Duodenal mucosa (tissue), 2 donors: ENCODE results near the gene PANK4.

Experiments
- H3K27ac ChIP-seq: one replicate; pipeline ENCODE4 v1.7.0; 2013; ENCODE audit warnings: low read depth, low read length
- H3K27me3 ChIP-seq, 2 donors: one replicate each; pipeline ENCODE4 v1.7.0; 2013; ENCODE audit warnings: low read length in 2 of 2, control low read depth in 1 of 2; ENCODE audit not compliant: insufficient read depth in 2 of 2, control insufficient read depth in 1 of 2
- H3K36me3 ChIP-seq, 2 donors: one replicate each; pipeline ENCODE4 v1.7.0; 2013; ENCODE audit warnings: low read length in 2 of 2, control low read depth in 1 of 2; ENCODE audit not compliant: insufficient read depth in 2 of 2, control insufficient read depth in 1 of 2
- H3K4me1 ChIP-seq, 2 donors: one replicate each; pipeline ENCODE4 v1.7.0; 2013; ENCODE audit warnings: low read length in 2 of 2, control low read depth in 1 of 2; ENCODE audit not compliant: insufficient read depth in 2 of 2, control insufficient read depth in 1 of 2
- H3K4me3 ChIP-seq, 2 donors: one replicate each; pipeline ENCODE4 v1.7.0; 2013; ENCODE audit warnings: low read length in 2 of 2, low read depth in 1 of 2
- H3K9ac ChIP-seq, 2 donors: one replicate each; pipeline ENCODE4 v1.7.0; 2013; ENCODE audit warnings: low read length in 2 of 2, low read depth in 1 of 2
- H3K9me3 ChIP-seq, 2 donors: one replicate each; pipeline ENCODE4 v1.7.0; 2013; ENCODE audit warnings: low read length in 2 of 2, control low read depth in 1 of 2; ENCODE audit not compliant: control insufficient read depth in 1 of 2

PANK4 gene

DNA sequence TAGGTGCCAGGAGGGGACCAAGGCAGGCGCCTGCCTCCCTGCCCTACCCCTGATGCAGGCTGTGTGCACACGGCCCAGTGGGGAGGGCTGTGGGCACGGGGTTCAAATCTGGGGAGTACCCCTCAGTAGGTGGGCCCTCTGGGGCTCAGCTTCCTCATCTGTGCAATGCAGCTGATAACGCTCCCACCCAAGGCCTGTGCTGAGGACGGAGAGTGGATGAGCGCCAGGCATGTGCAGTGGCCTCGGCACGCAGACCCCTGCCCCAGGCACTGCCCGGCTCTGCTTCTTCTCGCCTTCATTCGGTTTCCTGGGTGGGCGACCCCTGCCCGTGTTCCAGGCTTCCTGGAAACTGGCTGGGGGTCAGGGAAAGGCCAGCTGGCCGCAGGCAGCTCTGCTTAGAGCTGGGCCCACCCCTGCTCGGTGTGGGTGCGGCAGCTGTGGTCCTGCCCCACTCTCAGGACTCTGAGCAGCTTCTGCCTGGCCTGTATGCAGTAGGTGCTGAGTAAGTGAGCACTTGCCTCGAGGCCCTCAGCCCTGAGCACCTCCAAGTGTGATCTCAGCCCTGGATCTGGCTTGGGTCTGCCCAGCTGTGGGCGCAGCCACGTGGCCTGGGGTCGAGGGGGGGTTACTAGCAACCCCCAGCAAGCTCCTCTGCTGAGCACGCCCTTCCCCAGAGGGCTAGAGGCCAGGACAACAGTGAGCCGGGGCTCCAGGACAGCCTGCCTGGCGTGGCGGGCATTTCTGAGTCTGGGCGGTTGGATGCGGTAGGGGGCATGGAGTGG is 17.9 kb upstream of the PANK4 start:
- H3K27me3 ChIP-seq: peaks cover 0 to 5% of the 10 kb centered on the region in 2 donors
- H3K4me3 ChIP-seq: no peak overlapping the region
- no peak overlapping the region for H3K27ac ChIP-seq
- H3K9me3 ChIP-seq: no peaks in the 10 kb centered on the region
- no peak overlapping the region for H3K9ac ChIP-seq
- peaks cover 31 to 65% of the 10 kb centered on the region in 2 donors for H3K4me1 ChIP-seq
- H3K36me3 ChIP-seq: no peaks in the 10 kb centered on the region

DNA sequence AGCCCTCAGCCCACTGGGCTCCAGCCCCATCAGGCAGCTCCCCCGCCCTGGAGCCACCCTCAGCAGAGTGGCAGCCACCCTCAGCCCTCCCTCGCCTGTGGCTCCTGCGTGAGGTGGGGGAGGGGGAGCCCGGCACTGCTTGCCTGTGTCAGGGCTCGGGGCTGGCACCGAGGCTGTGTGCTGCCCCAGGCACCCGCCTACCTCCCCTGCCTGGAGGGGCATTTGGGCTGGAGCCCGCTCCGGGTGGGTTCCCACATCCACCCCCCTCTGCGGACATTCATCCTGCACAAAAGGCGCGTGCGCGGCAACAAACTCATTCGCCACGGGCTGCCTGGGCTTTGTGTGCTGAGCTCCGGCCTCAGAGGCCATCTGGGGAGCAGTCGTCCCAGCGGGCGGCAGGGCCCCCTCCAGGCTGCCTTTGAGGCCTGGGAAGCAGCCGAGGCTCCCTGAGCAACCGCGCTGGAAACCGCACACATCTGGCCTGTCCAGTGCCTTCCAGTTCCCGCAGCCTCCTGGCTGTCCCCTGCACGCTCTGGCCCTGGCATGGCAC is 17.2 kb upstream of the PANK4 start:
- Histone ChIP-seq H3K27ac (no peak overlapping the region), H3K36me3 (no peaks in the 10 kb centered on the region), H3K9ac (no peak overlapping the region), H3K9me3 (no peaks in the 10 kb centered on the region), H3K27me3 (peaks cover 0 to 10% of the 10 kb centered on the region in 2 donors), H3K4me3 (no peak overlapping the region), H3K4me1 (peaks cover 26 to 60% of the 10 kb centered on the region in 2 donors)

DNA sequence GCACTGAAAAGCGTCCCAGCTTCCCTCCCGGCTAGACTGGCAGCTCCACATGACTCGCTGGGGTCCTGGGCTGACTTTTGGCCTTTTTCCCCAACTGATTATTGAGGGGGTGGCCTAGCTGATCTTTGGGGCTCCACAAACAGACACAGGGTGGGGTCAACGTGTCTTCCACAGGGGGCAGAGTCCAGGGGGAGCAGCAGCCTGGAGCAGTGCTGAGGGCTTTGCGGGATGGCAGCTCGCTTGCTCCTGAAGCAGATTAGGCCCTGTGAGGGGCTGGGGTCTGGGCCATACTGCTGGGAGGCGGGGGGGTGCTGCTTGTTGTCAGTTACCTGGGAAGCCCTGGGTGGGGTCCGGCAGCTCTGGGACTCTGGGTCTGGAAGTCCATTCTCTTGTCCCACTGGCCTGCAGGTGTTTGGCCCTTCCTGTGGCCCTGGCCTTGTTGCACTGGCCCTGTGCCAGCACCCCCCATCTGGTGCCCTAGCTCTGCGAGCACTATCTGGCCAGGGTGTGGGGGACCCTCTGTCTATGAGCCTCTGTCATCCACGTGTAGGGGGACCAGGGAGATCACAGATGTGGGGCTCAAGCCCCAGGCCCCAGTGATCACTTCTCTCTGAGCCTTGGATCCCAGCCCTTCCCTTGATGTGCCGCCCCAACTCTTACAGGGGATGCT is 16.0 kb upstream of the PANK4 start:
- Histone ChIP-seq H3K27me3 (peaks cover 0 to 10% of the 10 kb centered on the region in 2 donors), H3K4me1 (peaks cover 17 to 48% of the 10 kb centered on the region in 2 donors), H3K27ac (no peak overlapping the region), H3K4me3 (no peak overlapping the region), H3K9me3 (no peaks in the 10 kb centered on the region), H3K9ac (no peak overlapping the region), H3K36me3 (no peaks in the 10 kb centered on the region)

DNA sequence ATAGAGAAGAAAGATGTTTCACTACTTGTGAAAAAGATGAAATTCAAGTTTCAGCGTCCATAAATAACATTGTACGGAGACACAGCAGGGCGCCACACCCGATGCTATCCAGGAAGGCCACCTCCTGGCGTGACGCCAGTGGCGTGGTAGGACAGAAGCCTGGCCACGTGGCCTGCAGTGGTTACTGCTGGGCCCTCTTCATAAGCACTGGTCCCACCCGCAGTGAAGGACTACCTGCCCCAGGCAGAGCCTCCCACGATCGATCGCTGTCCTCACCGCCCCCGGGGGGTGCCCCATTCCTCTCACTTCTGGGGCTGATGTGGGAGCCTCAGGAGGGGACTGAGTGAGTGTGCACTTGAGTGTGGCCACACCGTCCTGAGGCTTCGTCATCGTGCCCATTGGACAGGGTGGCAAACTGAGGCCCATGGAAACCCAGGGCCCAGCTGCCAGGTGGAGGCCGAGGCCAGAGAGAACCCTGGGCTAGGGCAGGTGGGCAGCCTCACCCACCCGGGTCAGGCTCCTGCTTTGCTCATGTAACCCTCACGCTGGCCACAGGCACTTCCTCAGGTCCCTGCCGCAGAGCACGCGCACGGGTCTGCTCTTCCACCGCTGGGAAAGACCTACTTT is 15.3 kb upstream of the PANK4 start:
- no peak overlapping the region for H3K27ac ChIP-seq
- no peak overlapping the region for H3K9ac ChIP-seq
- H3K36me3 ChIP-seq: no peaks in the 10 kb centered on the region
- no peak overlapping the region for H3K4me3 ChIP-seq
- peaks cover 18 to 47% of the 10 kb centered on the region in 2 donors for H3K4me1 ChIP-seq
- H3K9me3 ChIP-seq: no peaks in the 10 kb centered on the region
- peaks cover 3 to 17% of the 10 kb centered on the region in 2 donors for H3K27me3 ChIP-seq

DNA sequence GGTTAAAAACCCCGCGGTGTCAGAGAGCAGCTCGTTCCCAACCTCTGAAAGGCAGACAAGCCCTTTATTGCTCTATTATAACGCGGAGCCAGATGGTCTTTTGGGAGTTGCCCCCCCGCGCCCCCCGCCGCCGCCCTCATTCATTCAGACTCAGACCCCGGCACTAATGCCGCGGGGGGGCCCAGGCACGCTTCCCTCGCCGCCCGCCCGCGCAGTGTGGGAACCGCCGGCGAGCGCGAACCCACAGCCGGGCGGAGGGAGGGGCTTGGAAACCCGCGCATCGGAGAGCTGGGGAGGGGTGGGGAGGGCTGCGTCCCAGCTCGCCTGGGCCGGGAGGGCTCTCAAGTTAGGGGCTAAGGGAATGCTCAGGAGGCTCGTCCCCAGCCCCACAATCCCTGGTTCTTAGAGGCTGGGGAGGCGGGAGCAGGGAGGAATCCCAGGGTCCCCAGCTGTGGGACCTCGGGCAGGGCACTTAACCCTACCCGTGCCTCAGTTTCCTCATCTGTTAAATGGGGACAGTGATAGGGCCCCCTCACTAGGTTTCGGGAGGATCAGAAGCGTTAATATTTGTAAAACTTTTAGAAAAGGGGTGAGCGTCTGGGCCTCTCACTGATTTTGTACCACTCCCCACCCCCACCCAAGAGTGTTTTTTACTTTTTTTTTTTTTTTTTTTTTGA is 14.6 kb upstream of the PANK4 start:
- Histone ChIP-seq H3K4me3 (no peak overlapping the region), H3K36me3 (no peaks in the 10 kb centered on the region), H3K9me3 (no peaks in the 10 kb centered on the region), H3K27me3 (peaks cover 8 to 22% of the 10 kb centered on the region in 2 donors), H3K27ac (no peak overlapping the region), H3K9ac (no peak overlapping the region), H3K4me1 (peaks cover 19 to 48% of the 10 kb centered on the region in 2 donors)

DNA sequence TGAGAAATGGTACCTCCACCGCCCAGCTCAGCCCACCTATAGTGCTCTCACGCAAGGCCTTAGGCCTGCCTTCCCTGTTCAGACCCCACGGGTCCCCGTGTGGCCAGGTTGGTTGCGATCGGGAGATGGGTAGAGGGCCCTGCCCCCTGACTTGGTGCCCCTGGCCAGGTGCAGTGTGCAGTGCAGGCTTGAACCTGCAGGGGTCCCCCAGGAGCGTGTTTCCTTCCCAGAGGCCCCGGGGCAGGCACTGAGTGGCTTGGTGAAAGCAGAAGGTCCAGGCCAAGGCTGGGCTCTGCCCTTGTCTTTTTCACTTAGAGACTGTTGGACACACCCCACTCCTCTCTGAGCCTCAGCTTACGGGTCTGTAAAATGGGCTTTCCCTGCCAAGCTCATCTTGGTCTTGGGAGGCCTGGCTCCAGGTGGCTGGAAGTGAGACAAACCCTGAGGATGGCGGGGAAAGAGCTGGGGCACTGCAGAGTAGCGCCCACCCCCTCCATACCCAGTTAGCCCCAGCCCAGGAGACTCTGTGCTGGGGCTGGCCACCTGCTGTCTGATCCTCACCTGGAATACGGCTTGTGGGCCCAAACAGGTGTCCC is 13.0 kb upstream of the PANK4 start:
- Histone ChIP-seq H3K4me3 (no peak overlapping the region), H3K27ac (no peak overlapping the region), H3K4me1 (peaks cover 23 to 46% of the 10 kb centered on the region in 2 donors), H3K36me3 (no peaks in the 10 kb centered on the region), H3K27me3 (peaks cover 22 to 32% of the 10 kb centered on the region in 2 donors), H3K9me3 (no peaks in the 10 kb centered on the region), H3K9ac (no peak overlapping the region)

DNA sequence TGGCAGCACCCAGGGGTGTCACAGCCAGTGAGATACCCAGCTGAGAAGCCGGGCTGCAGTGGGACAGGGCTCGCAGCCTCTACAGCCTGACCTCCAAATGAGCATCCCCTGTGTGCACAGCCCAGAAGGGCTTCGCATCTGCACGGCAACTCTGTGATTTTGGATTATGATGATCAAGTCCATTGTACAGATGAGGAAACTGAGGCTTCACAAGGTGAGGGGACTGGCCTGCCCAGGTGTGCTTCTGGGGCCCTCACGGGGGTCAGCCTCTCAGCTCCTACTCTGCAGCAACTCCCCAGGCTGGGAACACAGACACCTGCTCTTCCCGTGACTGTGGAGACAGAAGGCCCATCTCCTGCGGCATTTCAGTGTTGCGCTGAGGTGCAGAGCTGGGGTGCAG is 12.5 kb upstream of the PANK4 start:
- Histone ChIP-seq H3K9ac (no peak overlapping the region), H3K27me3 (peaks cover 25 to 32% of the 10 kb centered on the region in 2 donors), H3K4me3 (no peak overlapping the region), H3K27ac (no peak overlapping the region), H3K4me1 (peaks cover 18 to 41% of the 10 kb centered on the region in 2 donors), H3K9me3 (no peaks in the 10 kb centered on the region), H3K36me3 (no peaks in the 10 kb centered on the region)

DNA sequence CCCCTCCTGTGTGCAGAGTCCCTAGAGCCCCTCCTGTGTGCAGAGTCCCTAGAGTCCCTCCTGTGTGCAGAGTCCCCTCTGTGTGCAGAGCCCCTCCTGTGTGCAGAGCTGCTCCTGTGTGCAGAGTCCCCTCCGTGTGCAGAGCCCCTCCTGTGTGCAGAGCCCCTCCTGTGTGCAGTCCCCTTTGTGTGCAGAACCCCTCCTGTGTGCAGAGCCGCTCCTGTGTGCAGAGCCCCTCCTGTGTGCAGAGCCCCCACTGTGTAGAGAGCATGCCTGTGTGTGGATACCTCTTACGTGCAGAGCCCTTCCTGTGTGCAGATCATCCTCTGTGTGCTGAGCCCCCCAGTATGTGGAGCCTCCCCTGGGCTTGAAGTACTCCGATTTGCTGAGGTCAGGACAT is 12.0 kb upstream of the PANK4 start:
- H3K4me1 ChIP-seq: peaks cover 18 to 38% of the 10 kb centered on the region in 2 donors
- H3K9ac ChIP-seq: no peak overlapping the region
- H3K27me3 ChIP-seq: peaks cover 25 to 32% of the 10 kb centered on the region in 2 donors
- no peak overlapping the region for H3K27ac ChIP-seq
- H3K9me3 ChIP-seq: no peaks in the 10 kb centered on the region
- no peak overlapping the region for H3K4me3 ChIP-seq
- H3K36me3 ChIP-seq: no peaks in the 10 kb centered on the region

DNA sequence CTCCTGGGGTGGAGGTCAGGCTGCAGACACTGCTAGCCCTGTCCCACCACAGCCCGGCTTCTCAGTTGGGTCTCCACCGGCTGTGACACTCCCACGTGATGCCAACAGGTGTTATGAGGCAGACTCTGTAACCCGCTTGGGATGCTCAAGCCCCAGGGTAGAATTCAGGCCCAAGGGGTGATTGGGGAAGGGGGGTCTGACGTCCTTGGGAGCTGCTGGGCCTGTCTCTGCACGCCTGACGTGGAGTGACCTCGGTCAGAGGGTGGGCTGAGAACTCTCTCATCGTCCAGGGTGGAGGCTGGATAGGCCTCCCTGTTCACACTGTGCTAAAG is 11.4 kb upstream of the PANK4 start:
- Histone ChIP-seq H3K4me1 (peaks cover 18 to 38% of the 10 kb centered on the region in 2 donors), H3K36me3 (no peaks in the 10 kb centered on the region), H3K9me3 (no peaks in the 10 kb centered on the region), H3K4me3 (no peak overlapping the region), H3K27ac (no peak overlapping the region), H3K27me3 (peaks cover 28 to 35% of the 10 kb centered on the region in 2 donors), H3K9ac (no peak overlapping the region)
